HEK293 (cell line): ENCODE data around the gene GAS7.

Experiments used
- CTCF ChIA-PET: fragments of 350-600 bp; formaldehyde crosslinking; extraction: SDS; loops from one replicate; lab custom pipeline; 2021; ENCODE audit warnings: antibody characterized with exemption; lab: Yijun Ruan, JAX
- POLR2A ChIA-PET: fragments of 300-600 bp; formaldehyde crosslinking; extraction: SDS; loops from one replicate; lab custom pipeline; 2020; ENCODE audit warnings: antibody characterized with exemption, inconsistent platforms; lab: Yijun Ruan, JAX
- H3K27ac ChIP-seq: fragments of 200-500 bp; sonication (Bioruptor generic); 2 replicates; pipeline ENCODE4 v1.5.1; 2014; ENCODE audit warnings: low read depth, low read length, control low read depth, inconsistent platforms; ENCODE audit errors: extremely low read depth
- H3K36me3 ChIP-seq, 2 experiments: fragments of 200-500 bp in 1 of 2; sonication (Bioruptor generic) in 1 of 2; 1 replicate in 1 of 2; 2 replicates in 1 of 2; pipeline ENCODE4 v1.5.1; 2014 to 2017; ENCODE audit warnings: inconsistent platforms in 2 of 2, low read length in 2 of 2; ENCODE audit not compliant: control insufficient read depth in 2 of 2, insufficient read depth in 1 of 2
- H3K4me1 ChIP-seq: fragments of 200-500 bp; sonication (Bioruptor generic); 2 replicates; pipeline ENCODE4 v1.5.1; 2014; ENCODE audit warnings: mild to moderate bottlenecking, low read length, inconsistent platforms; ENCODE audit not compliant: control insufficient read depth, insufficient read depth
- H3K4me3 ChIP-seq: 2 replicates; pipeline ENCODE4 v1.5.1; 2011; ENCODE audit warnings: low read depth, mild to moderate bottlenecking, control low read depth, low read length, moderate library complexity
- H3K9me3 ChIP-seq: fragments of 200-500 bp; sonication (Bioruptor generic); 2 replicates; pipeline ENCODE4 v1.5.1; 2014; ENCODE audit warnings: low read depth, low read length, inconsistent platforms; ENCODE audit not compliant: control insufficient read depth, insufficient read depth
- EGR2 ChIP-seq: fragments of 450-650 bp; formaldehyde crosslinking; IDR thresholded peaks from 2 replicates; pipeline ENCODE4 v1.5.1; 2016; ENCODE audit warnings: low read depth, missing biosample characterization, missing genetic modification characterization
- FEZF1 ChIP-seq: fragments of 450-650 bp; formaldehyde crosslinking; IDR thresholded peaks from 2 replicates; pipeline ENCODE4 v1.5.1; 2016; ENCODE audit warnings: missing biosample characterization, missing genetic modification characterization
- HOXD13 ChIP-seq: sonication (generic); formaldehyde crosslinking; IDR thresholded peaks from 2 replicates; pipeline ENCODE4 v1.8.0; 2022; ENCODE audit warnings: missing genetic modification reagents, borderline replicate concordance
- PRDM1 ChIP-seq: fragments of 450-650 bp; formaldehyde crosslinking; IDR thresholded peaks from 2 replicates; pipeline ENCODE4; 2016; ENCODE audit warnings: missing biosample characterization, missing genetic modification characterization
- ZIC2 ChIP-seq: fragments of 450-650 bp; formaldehyde crosslinking; IDR thresholded peaks from 2 replicates; pipeline ENCODE4 v1.5.1; 2016; ENCODE audit warnings: missing biosample characterization, missing genetic modification characterization
- ZNF132 ChIP-seq: fragments of 450-650 bp; formaldehyde crosslinking; IDR thresholded peaks from 2 replicates; pipeline ENCODE4 v1.5.1; 2017; ENCODE audit warnings: missing biosample characterization, missing genetic modification characterization, borderline replicate concordance
- ZNF155 ChIP-seq: fragments of 450-650 bp; formaldehyde crosslinking; IDR thresholded peaks from 2 replicates; pipeline ENCODE4 v1.5.1; 2016; ENCODE audit warnings: missing biosample characterization, missing genetic modification characterization
- ZNF184 ChIP-seq: fragments of 450-650 bp; IDR thresholded peaks from 2 replicates; pipeline ENCODE4 v1.5.1; 2018; ENCODE audit warnings: missing biosample characterization, mild to moderate bottlenecking, missing genetic modification characterization
- ZNF214 ChIP-seq: fragments of 450-650 bp; formaldehyde crosslinking; IDR thresholded peaks from 2 replicates; pipeline ENCODE4 v1.5.1; 2017; ENCODE audit warnings: missing biosample characterization, mild to moderate bottlenecking, missing genetic modification characterization, borderline replicate concordance
- ZNF24 ChIP-seq: fragments of 450-650 bp; formaldehyde crosslinking; IDR thresholded peaks from 2 replicates; pipeline ENCODE4 v1.5.1; 2016; ENCODE audit warnings: missing biosample characterization, missing genetic modification characterization
- ZNF292 ChIP-seq: fragments of 450-650 bp; formaldehyde crosslinking; IDR thresholded peaks from 2 replicates; pipeline ENCODE4 v1.5.1; 2016; ENCODE audit warnings: low read depth, missing biosample characterization, missing genetic modification characterization, borderline replicate concordance
- ZNF341 ChIP-seq: fragments of 450-650 bp; formaldehyde crosslinking; IDR thresholded peaks from 2 replicates; pipeline ENCODE4; 2016; ENCODE audit warnings: low read depth, missing biosample characterization, missing genetic modification characterization
- ZNF37A ChIP-seq: fragments of 450-650 bp; IDR thresholded peaks from 2 replicates; pipeline ENCODE4 v1.5.1; 2018; ENCODE audit warnings: missing biosample characterization, missing genetic modification characterization
- ZNF549 ChIP-seq: fragments of 450-650 bp; IDR thresholded peaks from 2 replicates; pipeline ENCODE4 v1.5.1; 2018; ENCODE audit warnings: missing biosample characterization, missing genetic modification characterization, mild to moderate bottlenecking, inconsistent platforms, moderate library complexity
- ZNF560 ChIP-seq: fragments of 450-650 bp; formaldehyde crosslinking; IDR thresholded peaks from 2 replicates; pipeline ENCODE4 v1.5.1; 2017; ENCODE audit warnings: missing biosample characterization, missing genetic modification characterization, borderline replicate concordance
- ZNF621 ChIP-seq: fragments of 450-650 bp; formaldehyde crosslinking; IDR thresholded peaks from 2 replicates; pipeline ENCODE4 v1.5.1; 2017; ENCODE audit warnings: missing biosample characterization, missing genetic modification characterization
- ZNF670 ChIP-seq: fragments of 450-650 bp; formaldehyde crosslinking; IDR thresholded peaks from 2 replicates; pipeline ENCODE4 v1.5.1; 2016; ENCODE audit warnings: missing biosample characterization, missing genetic modification characterization, low read depth
- ZNF792 ChIP-seq: fragments of 450-650 bp; formaldehyde crosslinking; IDR thresholded peaks from 2 replicates; pipeline ENCODE4 v1.5.1; 2016; ENCODE audit warnings: missing biosample characterization, missing genetic modification characterization
- ZNF837 ChIP-seq: fragments of 450-650 bp; formaldehyde crosslinking; IDR thresholded peaks from 2 replicates; pipeline ENCODE4 v1.5.1; 2016; ENCODE audit warnings: missing biosample characterization, missing genetic modification characterization
- ZSCAN23 ChIP-seq: fragments of 450-650 bp; formaldehyde crosslinking; IDR thresholded peaks from 2 replicates; pipeline ENCODE4 v1.5.1; 2016; ENCODE audit warnings: missing biosample characterization, missing genetic modification characterization
- TF ChIP-seq, protein P1 (sequence below): fragments of 450-650 bp; formaldehyde crosslinking; IDR thresholded peaks from 2 replicates; pipeline ENCODE4 v1.5.1; 2017; ENCODE audit warnings: missing biosample characterization, missing genetic modification characterization
- TF ChIP-seq, protein P2 (sequence below): fragments of 450-650 bp; formaldehyde crosslinking; IDR thresholded peaks from 2 replicates; pipeline ENCODE4 v1.5.1; 2016; ENCODE audit warnings: missing biosample characterization, missing genetic modification characterization
- TF ChIP-seq, protein P3 (sequence below): fragments of 450-650 bp; formaldehyde crosslinking; IDR thresholded peaks from 2 replicates; pipeline ENCODE4 v1.5.1; 2016; ENCODE audit warnings: missing biosample characterization, missing genetic modification characterization
- TF ChIP-seq, protein P4 (sequence below): fragments of 450-650 bp; formaldehyde crosslinking; optimal IDR thresholded peaks from 2 replicates; pipeline ENCODE3; 2016; ENCODE audit warnings: missing biosample characterization, mild to moderate bottlenecking, missing genetic modification characterization
- TF ChIP-seq, protein P5 (sequence below): fragments of 450-650 bp; formaldehyde crosslinking; IDR thresholded peaks from 2 replicates; pipeline ENCODE4 v1.5.1; 2017; ENCODE audit warnings: missing biosample characterization, missing genetic modification characterization
- TF ChIP-seq, protein P6 (sequence below): fragments of 450-650 bp; formaldehyde crosslinking; IDR thresholded peaks from 2 replicates; pipeline ENCODE4 v1.5.1; 2016; ENCODE audit warnings: missing biosample characterization, missing genetic modification characterization

GAS7 gene

DNA sequence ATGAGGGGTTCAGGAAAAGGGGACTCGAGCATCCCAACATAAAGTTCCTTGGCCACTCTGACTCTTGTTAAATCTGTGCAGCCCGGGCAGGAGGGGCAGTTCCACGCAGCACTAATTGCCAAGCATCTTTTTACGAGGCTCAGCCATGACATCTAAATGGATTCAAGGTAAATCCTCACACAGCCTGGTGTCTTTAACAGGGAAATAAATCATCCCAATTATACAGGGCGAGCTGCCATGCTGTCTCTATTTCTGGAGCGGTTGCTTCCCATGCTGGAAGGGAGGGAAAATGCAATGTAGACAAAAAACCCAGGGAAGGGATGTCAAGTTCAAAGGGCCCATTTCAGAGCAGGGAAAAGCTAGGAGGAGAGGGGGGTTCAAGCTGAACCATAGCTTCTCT, 110.0 kb downstream of the GAS7 start (continued):
- no peak for TF ChIP-seq ZNF549 (tag by site-specific recombination)
- TF ChIP-seq HOXD13 (CRISPR knock-in tag), result 0 out of 2 replicates have a peak, but pooled peaks have one; percentile 54
- TF ChIP-seq EGR2 (tag by site-specific recombination), result no peak

DNA sequence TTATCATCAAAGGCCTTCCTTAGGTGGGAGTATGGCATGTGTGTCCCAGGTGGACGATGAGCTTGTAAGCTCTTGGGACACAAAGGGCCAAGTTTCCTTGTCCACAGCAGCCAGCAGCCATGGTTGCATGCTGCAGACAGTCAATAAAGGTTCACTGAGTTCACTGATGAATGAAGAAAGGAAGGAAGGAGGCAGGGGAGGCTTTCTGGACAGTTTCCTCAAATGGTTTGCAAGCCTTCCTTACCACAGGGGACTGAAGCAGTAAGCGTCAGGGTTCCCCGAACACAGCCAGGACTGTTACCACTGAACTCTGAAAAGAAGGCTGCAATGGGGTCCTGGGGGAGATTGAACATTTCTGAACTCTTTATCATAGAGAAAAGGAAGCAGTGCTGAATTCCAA, 111.1 kb downstream of the GAS7 start:
- Histone ChIP-seq H3K4me3 (no peak overlapping the region), H3K27ac (no peak overlapping the region), H3K9me3 (no peaks in the 10 kb centered on the region), H3K36me3 (no peaks in the 10 kb centered on the region), H3K4me1 (peaks cover 5% of the 10 kb centered on the region; the same call in 1 of the 2 replicates)
- CTCF ChIA-PET, result interaction anchor here (0.6 to 1.6 kb wide), 4 partner anchors 9 to 139 kb away, joined by 3 to 6 read pairs (median 6); no protein-coding TSS in a partner anchor
- TF ChIP-seq PRDM1 (tag by site-specific recombination) (no peak), ZNF792 (tag by site-specific recombination) (no peak), ZNF341 (tag by site-specific recombination) (no peak), ZNF560 (tag by site-specific recombination) (no peak), ZNF292 (tag by site-specific recombination) (no peak), ZNF184 (tag by site-specific recombination) (no peak), ZNF670 (tag by site-specific recombination) (no peak)
- TF ChIP-seq, protein P1, sequence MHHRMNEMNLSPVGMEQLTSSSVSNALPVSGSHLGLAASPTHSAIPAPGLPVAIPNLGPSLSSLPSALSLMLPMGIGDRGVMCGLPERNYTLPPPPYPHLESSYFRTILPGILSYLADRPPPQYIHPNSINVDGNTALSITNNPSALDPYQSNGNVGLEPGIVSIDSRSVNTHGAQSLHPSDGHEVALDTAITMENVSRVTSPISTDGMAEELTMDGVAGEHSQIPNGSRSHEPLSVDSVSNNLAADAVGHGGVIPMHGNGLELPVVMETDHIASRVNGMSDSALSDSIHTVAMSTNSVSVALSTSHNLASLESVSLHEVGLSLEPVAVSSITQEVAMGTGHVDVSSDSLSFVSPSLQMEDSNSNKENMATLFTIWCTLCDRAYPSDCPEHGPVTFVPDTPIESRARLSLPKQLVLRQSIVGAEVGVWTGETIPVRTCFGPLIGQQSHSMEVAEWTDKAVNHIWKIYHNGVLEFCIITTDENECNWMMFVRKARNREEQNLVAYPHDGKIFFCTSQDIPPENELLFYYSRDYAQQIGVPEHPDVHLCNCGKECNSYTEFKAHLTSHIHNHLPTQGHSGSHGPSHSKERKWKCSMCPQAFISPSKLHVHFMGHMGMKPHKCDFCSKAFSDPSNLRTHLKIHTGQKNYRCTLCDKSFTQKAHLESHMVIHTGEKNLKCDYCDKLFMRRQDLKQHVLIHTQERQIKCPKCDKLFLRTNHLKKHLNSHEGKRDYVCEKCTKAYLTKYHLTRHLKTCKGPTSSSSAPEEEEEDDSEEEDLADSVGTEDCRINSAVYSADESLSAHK (tag by site-specific recombination), result no peak
- TF ChIP-seq, protein P2, sequence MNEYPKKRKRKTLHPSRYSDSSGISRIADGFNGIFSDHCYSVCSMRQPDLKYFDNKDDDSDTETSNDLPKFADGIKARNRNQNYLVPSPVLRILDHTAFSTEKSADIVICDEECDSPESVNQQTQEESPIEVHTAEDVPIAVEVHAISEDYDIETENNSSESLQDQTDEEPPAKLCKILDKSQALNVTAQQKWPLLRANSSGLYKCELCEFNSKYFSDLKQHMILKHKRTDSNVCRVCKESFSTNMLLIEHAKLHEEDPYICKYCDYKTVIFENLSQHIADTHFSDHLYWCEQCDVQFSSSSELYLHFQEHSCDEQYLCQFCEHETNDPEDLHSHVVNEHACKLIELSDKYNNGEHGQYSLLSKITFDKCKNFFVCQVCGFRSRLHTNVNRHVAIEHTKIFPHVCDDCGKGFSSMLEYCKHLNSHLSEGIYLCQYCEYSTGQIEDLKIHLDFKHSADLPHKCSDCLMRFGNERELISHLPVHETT, result no peak
- TF ChIP-seq, protein P3, sequence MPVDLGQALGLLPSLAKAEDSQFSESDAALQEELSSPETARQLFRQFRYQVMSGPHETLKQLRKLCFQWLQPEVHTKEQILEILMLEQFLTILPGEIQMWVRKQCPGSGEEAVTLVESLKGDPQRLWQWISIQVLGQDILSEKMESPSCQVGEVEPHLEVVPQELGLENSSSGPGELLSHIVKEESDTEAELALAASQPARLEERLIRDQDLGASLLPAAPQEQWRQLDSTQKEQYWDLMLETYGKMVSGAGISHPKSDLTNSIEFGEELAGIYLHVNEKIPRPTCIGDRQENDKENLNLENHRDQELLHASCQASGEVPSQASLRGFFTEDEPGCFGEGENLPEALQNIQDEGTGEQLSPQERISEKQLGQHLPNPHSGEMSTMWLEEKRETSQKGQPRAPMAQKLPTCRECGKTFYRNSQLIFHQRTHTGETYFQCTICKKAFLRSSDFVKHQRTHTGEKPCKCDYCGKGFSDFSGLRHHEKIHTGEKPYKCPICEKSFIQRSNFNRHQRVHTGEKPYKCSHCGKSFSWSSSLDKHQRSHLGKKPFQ (tag by site-specific recombination), result no peak
- TF ChIP-seq, protein P4, sequence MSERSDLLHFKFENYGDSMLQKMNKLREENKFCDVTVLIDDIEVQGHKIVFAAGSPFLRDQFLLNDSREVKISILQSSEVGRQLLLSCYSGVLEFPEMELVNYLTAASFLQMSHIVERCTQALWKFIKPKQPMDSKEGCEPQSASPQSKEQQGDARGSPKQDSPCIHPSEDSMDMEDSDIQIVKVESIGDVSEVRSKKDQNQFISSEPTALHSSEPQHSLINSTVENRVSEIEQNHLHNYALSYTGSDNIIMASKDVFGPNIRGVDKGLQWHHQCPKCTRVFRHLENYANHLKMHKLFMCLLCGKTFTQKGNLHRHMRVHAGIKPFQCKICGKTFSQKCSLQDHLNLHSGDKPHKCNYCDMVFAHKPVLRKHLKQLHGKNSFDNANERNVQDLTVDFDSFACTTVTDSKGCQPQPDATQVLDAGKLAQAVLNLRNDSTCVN (tag by site-specific recombination), result no peak
- TF ChIP-seq, protein P5, sequence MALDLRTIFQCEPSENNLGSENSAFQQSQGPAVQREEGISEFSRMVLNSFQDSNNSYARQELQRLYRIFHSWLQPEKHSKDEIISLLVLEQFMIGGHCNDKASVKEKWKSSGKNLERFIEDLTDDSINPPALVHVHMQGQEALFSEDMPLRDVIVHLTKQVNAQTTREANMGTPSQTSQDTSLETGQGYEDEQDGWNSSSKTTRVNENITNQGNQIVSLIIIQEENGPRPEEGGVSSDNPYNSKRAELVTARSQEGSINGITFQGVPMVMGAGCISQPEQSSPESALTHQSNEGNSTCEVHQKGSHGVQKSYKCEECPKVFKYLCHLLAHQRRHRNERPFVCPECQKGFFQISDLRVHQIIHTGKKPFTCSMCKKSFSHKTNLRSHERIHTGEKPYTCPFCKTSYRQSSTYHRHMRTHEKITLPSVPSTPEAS, result no peak
- POLR2A ChIA-PET, result no interaction called here

DNA sequence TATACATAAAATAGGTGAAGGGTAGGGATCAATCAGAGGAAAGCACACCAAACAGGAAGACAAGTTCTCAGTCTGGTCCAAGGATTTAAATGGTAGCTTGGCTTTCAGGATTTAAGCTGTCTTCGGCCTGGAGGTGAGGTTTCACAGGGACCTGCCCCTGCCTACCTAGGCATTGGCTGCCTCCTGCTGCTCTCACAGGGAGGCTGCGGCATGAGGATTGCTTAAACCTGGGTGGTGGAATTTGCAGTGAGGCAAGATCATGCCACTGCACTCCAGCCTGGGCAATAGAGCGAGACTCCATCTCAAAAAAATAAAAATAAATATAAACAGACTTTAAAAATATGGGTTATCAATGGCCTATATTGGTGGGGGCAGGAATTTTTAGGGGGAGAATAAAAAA, 114.5 kb downstream of the GAS7 start:
- Histone ChIP-seq H3K9me3 (no peaks in the 10 kb centered on the region), H3K36me3 (no peaks in the 10 kb centered on the region), H3K4me1 (peaks cover 3% of the 10 kb centered on the region; the same call in 1 of the 2 replicates), H3K4me3 (no peak overlapping the region), H3K27ac (no peak overlapping the region)
- CTCF ChIA-PET, result no interaction called here
- POLR2A ChIA-PET, result no interaction called here
- TF ChIP-seq ZNF837 (no peak), ZNF37A (tag by site-specific recombination) (no peak), ZNF214 (tag by site-specific recombination) (no peak), FEZF1 (tag by site-specific recombination) (no peak), ZNF155 (tag by site-specific recombination) (no peak), ZSCAN23 (tag by site-specific recombination) (no peak), ZIC2 (tag by site-specific recombination) (no peak), ZNF132 (tag by site-specific recombination) (no peak), ZNF24 (tag by site-specific recombination) (no peak), ZNF621 (tag by site-specific recombination) (no peak)
- TF ChIP-seq, protein P6, sequence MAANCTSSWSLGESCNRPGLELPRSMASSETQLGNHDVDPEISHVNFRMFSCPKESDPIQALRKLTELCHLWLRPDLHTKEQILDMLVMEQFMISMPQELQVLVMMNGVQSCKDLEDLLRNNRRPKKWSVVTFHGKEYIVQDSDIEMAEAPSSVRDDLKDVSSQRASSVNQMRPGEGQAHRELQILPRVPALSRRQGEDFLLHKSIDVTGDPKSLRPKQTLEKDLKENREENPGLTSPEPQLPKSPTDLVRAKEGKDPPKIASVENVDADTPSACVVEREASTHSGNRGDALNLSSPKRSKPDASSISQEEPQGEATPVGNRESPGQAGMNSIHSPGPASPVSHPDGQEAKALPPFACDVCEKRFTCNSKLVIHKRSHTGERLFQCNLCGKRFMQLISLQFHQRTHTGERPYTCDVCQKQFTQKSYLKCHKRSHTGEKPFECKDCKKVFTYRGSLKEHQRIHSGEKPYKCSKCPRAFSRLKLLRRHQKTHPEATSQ (tag by site-specific recombination), result no peak
